SK-N-MC (cell line): ENCODE data around the gene NFS1.
"Not testable (repeated sequence)": the region's sequence is repeated elsewhere in the genome, so short reads cannot be mapped to it uniquely, and the experiment has no call there.

Source experiments
- DNase-seq: peaks from one replicate; pipeline ENCODE4 v3.0.0-alpha.2; 2011; ENCODE audit warnings: low read depth, low spot score
- H3K27ac ChIP-seq: fragments of 200-600 bp; sonication (generic); 2 replicates; pipeline ENCODE4 v1.5.1; 2016; ENCODE audit warnings: mixed run types
- H3K36me3 ChIP-seq: fragments of 200-600 bp; sonication (generic); 2 replicates; pipeline ENCODE4 v1.6.1; 2017; ENCODE audit warnings: antibody characterized with exemption, low read length, mixed read lengths; ENCODE audit not compliant: insufficient read depth
- H3K4me3 ChIP-seq: fragments of 200-600 bp; sonication (generic); 2 replicates; pipeline ENCODE4 v1.5.1; 2016
- H3K9ac ChIP-seq: fragments of 200-600 bp; sonication (generic); 2 replicates; pipeline ENCODE4 v1.8.0; 2017; ENCODE audit warnings: mixed run types, mixed read lengths; ENCODE audit not compliant: insufficient read length
- H3K9me3 ChIP-seq: fragments of 200-600 bp; sonication (generic); 2 replicates; pipeline ENCODE4 v1.6.1; 2017; ENCODE audit warnings: low read depth, mild to moderate bottlenecking, antibody characterized with exemption, low read length, moderate library complexity, mixed read lengths
- EZH2 ChIP-seq: fragments of 200-600 bp; sonication (generic); IDR thresholded peaks from one replicate; pipeline ENCODE4 v1.6.1; 2017; ENCODE audit warnings: antibody characterized with exemption
- FOXP2 ChIP-seq: optimal IDR thresholded peaks from 2 replicates; pipeline ENCODE3; 2011; ENCODE audit warnings: mild to moderate bottlenecking, moderate library complexity; ENCODE audit not compliant: insufficient read depth; ENCODE audit errors: extremely low read length, control extremely low read depth
- POLR2AphosphoS5 ChIP-seq: IDR thresholded peaks from 2 replicates; pipeline ENCODE4 v1.6.1; 2012; ENCODE audit warnings: mild to moderate bottlenecking, low read depth, low read length, borderline replicate concordance

The NFS1 gene

GRCh38 chr20:35699127-35699956 is at the start of gene NFS1, which contains the start of gene ROMO1:
Gene NFS1 (minus strand): TSS chr20:35699352. CDS start chr20:35699288, 64 bp downstream.
Gene ROMO1 (plus strand): TSS chr20:35699405. CDS start chr20:35699633, 228 bp downstream.
- H3K4me3 ChIP-seq: peak within 1 kb of the TSS; percentile 97
- H3K9me3 ChIP-seq: no peaks in the 10 kb centered on the region
- peak within 1 kb of the TSS; percentile 82 for H3K27ac ChIP-seq
- peak within 1 kb of the TSS; percentile 96 for H3K9ac ChIP-seq
- H3K36me3 ChIP-seq: peaks cover 34% of the 10 kb centered on the region
- DNase-seq: no peak
- TF ChIP-seq FOXP2 (no peak), EZH2 (no peak), POLR2AphosphoS5 (peak; percentile 98)

- H3K27ac ChIP-seq, H3K9ac ChIP-seq, H3K4me3 ChIP-seq, DNase-seq, H3K9me3 ChIP-seq: not testable (repeated sequence)
- H3K36me3 ChIP-seq: peaks cover 14% of the 10 kb centered on the region
Measured at GRCh38 chr20:35744492-35744841, 45.3 kb upstream of the NFS1 start.

DNA sequence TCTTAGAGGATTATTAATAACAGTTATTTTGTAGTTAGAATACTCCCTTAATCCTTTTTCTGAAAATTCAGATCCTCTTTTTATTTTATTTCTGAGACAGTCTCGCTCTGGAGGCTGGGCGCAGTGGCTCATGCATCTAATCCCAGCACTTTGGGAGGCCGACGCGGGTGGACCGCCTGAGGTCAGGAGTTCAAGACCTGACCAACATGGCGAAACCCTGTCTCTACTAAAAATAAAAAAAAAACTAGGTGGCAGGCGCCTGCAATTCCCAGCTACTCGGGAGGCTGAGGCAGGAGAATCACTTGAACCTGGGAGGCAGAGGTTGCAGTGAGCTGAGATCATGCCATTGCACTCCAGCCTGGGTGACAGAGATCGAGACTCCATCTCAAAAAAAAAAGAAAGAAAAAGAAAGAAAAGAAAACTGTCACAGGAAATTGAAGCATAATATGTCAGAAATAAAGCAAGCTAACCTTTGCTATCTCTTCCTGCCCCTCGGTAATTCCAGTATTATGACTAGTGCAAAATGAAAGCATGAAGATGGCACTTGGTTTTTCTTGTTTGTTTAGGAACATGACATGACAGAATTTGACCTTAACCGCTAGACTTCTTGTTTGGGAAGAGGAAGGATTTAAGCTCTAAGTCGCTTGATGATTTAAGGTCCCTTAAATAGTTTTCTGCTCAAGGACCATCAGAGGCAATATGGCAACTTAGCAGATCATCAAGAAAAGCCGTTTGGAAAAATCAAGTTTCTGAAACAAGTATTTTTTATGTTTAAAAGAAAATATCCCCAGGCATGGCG is 44.7 kb upstream of the NFS1 start:
- Histone ChIP-seq H3K27ac (peak overlapping the region; percentile 97), H3K4me3 (peak overlapping the region; percentile 88; the same call in 1 of the 2 replicates), H3K36me3 (peaks cover 19% of the 10 kb centered on the region), H3K9me3 (no peaks in the 10 kb centered on the region), H3K9ac (peak overlapping the region; percentile 99)
- no peak for DNase-seq
- TF ChIP-seq FOXP2 (no peak), POLR2AphosphoS5 (no peak), EZH2 (no peak)

GRCh38 chr20:35742741-35743523 is 43.8 kb upstream of the NFS1 start:
- TF ChIP-seq EZH2 (no peak), POLR2AphosphoS5 (no peak), FOXP2 (no peak)
- Histone ChIP-seq H3K27ac (peak overlapping the region; percentile 97), H3K9ac (peak overlapping the region; percentile 99), H3K9me3 (no peaks in the 10 kb centered on the region), H3K4me3 (peak overlapping the region; percentile 88), H3K36me3 (peaks cover 29% of the 10 kb centered on the region)
- no peak for DNase-seq

DNA sequence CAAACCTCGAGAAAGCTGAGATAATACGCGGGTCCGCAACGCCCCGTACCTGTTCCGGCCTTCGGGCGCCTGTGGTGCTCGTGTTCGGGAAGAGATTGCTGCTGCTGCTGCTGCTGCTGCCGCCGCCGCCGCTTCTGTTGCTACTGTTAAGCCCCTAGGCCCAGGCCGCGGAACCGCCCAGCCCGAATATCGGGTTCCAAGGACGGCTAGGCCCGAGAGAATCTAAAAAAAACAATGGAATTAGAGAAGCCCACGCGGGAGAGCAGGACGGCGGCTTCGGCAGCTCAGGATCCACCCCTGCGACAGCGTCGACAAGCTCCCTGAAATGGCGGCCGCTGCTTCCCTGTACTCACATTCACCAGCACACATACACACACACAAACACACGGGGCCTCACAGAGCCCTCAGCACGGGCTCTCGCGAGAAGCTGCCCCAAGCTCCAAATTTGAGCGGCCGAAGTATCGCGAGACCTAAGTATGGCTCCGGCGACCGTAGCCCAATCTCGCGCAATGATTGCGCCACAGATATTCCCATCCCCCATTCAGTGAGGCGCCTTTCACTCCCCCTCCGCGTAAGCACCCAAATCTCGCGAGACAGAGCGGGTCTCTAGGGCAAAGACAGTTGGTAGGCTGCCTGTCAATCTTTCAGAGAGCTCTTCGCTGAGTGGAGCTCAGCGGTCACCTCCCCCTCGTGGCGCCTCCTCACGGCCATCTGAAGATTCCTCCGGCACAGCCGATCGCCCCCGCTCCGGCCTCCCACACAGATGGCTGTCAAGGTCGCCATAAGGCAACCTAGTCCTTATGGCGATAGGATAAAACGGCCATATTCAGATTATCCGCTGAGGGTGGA is 43.0 kb upstream of the NFS1 start, which contains the start of gene RBM39:
TSS of gene RBM39 (minus strand) at position 369 of the 849 bp plus-strand sequence. CDS start 1,386 bp downstream, outside the sequence.
- Histone ChIP-seq H3K27ac (peak within 1 kb of the TSS; percentile 99), H3K9me3 (no peaks in the 10 kb centered on the region), H3K4me3 (peak within 1 kb of the TSS; percentile 90), H3K36me3 (peaks cover 37% of the 10 kb centered on the region), H3K9ac (peak within 1 kb of the TSS; percentile 100)
- TF ChIP-seq EZH2: no peak
- TF ChIP-seq POLR2AphosphoS5: peak; percentile 93
- peak; percentile 98 for TF ChIP-seq FOXP2
- DNase-seq: peak; percentile 100

DNA sequence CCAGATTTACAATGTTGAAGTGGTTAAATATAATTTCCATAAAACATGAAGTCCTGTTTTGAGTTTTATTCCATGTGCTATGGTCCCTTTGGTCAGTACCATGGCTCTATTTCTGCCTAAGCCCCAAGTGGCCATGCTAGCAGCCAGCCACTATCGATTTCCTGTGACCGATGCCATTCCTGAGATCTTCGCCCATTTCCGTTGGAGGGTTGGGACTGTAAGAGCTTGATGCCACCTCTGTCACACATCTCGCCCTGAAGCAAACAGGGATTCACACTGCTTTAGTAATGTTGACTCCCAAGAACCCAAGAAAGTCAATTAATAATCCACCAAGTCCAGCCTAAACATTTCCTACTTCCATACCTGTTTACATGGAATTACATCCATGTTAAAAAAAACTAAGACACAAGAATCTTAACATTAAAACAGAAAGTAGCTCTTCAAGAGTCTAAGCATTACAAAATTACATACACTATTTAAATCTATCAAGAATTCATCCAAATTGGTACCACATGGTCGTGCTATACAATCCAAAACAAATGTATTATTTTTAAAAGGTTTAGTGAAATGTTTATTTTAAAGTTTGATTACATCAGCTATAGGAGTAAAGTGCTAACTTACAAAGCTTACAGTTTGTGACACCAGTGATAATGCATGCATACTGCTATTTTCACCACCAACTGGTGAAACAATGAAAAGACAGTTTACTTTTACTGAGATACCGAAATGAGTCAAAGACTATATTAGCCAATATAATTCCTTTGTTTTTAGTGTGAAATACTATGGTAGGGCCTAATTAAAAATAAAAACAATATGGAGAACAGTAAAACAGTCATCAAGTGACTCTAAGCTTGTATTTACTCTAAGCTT is 40.4 kb upstream of the NFS1 start:
- peak overlapping the region; percentile 90 for H3K4me3 ChIP-seq
- DNase-seq: no peak
- H3K9me3 ChIP-seq: no peaks in the 10 kb centered on the region
- TF ChIP-seq POLR2AphosphoS5: 0 out of 2 replicates have a peak, but pooled peaks have one; percentile 16
- TF ChIP-seq EZH2: no peak
- no peak for TF ChIP-seq FOXP2
- H3K27ac ChIP-seq: peak overlapping the region; percentile 28; the same call in 1 of the 2 replicates
- peaks cover 63% of the 10 kb centered on the region for H3K36me3 ChIP-seq
- H3K9ac ChIP-seq: peak overlapping the region; percentile 100
